ENCODE results near the gene SLC8A1.

- no peak for TF ChIP-seq POLR2A (IDR thresholded peaks at IDR 0.05)
- no peak for TF ChIP-seq CTCF (IDR thresholded peaks at IDR 0.05)
Observed at GRCh38 chr2:40317046-40317445, 134.8 kb downstream of the SLC8A1 start.
